Measurements from ENCODE around the gene SAMHD1.

Gene SAMHD1

GRCh38 chr20:36887752-36888090 lies 63.8 kb downstream of the SAMHD1 start:
- H3K4me2 ChIP-seq: peak overlapping the region in 3 of 11 experiments; percentile 49 to 73 (median 54); a peak in 5 of 22 replicates
- H3K9ac ChIP-seq: no peak overlapping the region; a peak in 1 of 22 replicates
- TF ChIP-seq Cebpa-rat (IDR thresholded peaks at IDR 0.05): no peak
- no peak overlapping the region for H3K4me3 ChIP-seq
- H3K9me3 ChIP-seq (replicated peaks in 1 of 11): no peaks in the 10 kb centered on the region
- peaks cover 8 to 28% (median 17%) of the 10 kb centered on the region in 10 experiments; a peak in 18 of 20 replicates for H3K4me1 ChIP-seq
- H4K20me1 ChIP-seq: peaks cover 0 to 34% (median 0%) of the 10 kb centered on the region in 11 experiments; a peak in 3 of 22 replicates
- no peak overlapping the region for H3K27ac ChIP-seq
- H3K27me3 ChIP-seq: no peaks in the 10 kb centered on the region
- H3K36me3 ChIP-seq: peaks cover 0 to 38% (median 0%) of the 10 kb centered on the region in 11 experiments; a peak in 6 of 22 replicates

GRCh38 chr20:36886859-36887751 lies 64.4 kb downstream of the SAMHD1 start:
- Histone ChIP-seq H3K27ac (peak overlapping the region in 3 of 11 experiments; percentile 1 to 17 (median 15); a peak in 1 of 22 replicates), H4K20me1 (peaks cover 0 to 32% (median 0%) of the 10 kb centered on the region in 11 experiments; a peak in 3 of 22 replicates), H3K4me3 (no peak overlapping the region), H3K27me3 (no peaks in the 10 kb centered on the region), H3K9ac (peak overlapping the region in 5 of 11 experiments; percentile 1 to 36 (median 19); a peak in 4 of 22 replicates), H3K36me3 (peaks cover 0 to 32% (median 0%) of the 10 kb centered on the region in 11 experiments; a peak in 5 of 22 replicates), H3K4me2 (peak overlapping the region; percentile 8 to 73 (median 43); a peak in 20 of 22 replicates), H3K4me1 (peaks cover 8 to 28% (median 17%) of the 10 kb centered on the region in 10 experiments; a peak in 18 of 20 replicates), H3K9me3 (replicated peaks in 1 of 11) (no peaks in the 10 kb centered on the region)
- no peak for TF ChIP-seq Cebpa-rat (IDR thresholded peaks at IDR 0.05)

DNA sequence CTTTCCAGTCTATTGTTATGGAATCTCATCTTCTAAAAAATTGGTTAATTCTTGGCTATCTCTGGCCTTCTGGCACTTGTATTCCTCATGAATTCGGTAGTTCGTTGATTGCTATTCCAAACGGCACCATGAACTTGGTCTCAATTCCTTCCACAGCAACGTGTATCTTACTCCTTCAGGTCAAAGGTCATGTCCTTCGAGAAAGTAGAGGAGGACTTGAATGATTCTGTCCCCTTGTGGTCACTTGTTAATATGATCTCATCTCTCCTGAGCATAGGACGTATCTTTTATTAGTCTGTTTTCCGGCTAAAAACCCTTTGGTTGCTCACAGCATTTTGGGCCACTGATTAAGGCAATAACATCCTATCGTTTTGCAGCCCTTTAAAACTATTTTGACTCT lies 66.2 kb downstream of the SAMHD1 start:
- Histone ChIP-seq H3K9ac (no peak overlapping the region), H3K27me3 (no peaks in the 10 kb centered on the region), H3K27ac (no peak overlapping the region), H3K4me2 (no peak overlapping the region), H3K4me3 (no peak overlapping the region), H3K4me1 (peaks cover 5 to 28% (median 15%) of the 10 kb centered on the region in 10 experiments; a peak in 18 of 20 replicates), H3K9me3 (replicated peaks in 1 of 11) (no peaks in the 10 kb centered on the region), H4K20me1 (peaks cover 0 to 15% (median 0%) of the 10 kb centered on the region in 11 experiments; a peak in 1 of 22 replicates), H3K36me3 (peaks cover 0 to 14% (median 0%) of the 10 kb centered on the region in 11 experiments; a peak in 4 of 22 replicates)
- TF ChIP-seq Cebpa-rat (IDR thresholded peaks at IDR 0.05): no peak

DNA sequence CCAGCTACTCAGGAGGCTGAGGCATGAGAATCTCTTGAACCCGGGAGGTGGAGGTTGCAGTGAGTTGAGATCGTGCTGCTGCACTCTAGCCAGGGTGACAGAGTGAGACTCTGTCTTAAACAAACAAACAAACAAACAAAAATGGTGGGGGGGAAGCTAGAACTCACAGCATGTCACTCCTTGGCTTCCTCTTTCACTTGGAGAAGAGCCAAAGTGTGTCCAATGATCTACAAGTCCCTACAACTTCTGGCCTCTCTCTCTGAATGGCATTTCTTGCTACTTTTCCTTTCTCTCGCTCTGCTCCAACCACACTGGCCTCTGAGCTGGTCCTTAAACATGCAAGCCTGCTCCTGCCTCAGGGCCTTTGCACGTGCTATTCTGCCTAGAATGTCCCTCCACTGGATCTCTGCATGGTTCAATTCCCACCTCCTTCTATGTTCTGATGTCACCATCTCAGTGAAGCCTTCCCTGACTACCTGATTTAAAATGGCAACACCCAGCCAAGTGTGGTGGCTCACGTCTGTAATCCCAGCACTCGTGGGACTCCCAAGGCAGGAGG lies 67.5 kb downstream of the SAMHD1 start:
- TF ChIP-seq Cebpa-rat (IDR thresholded peaks at IDR 0.05): no peak
- no peaks in the 10 kb centered on the region for H3K9me3 ChIP-seq (replicated peaks in 1 of 11)
- no peaks in the 10 kb centered on the region for H3K27me3 ChIP-seq
- H3K4me1 ChIP-seq: peaks cover 0 to 28% (median 11%) of the 10 kb centered on the region in 10 experiments; a peak in 15 of 20 replicates
- H3K4me2 ChIP-seq: peak overlapping the region in 4 of 11 experiments; percentile 0 to 59 (median 19); a peak in 5 of 22 replicates
- peaks cover 0 to 2% (median 0%) of the 10 kb centered on the region in 11 experiments; a peak in 3 of 22 replicates for H3K36me3 ChIP-seq
- H3K4me3 ChIP-seq: no peak overlapping the region
- H3K9ac ChIP-seq: no peak overlapping the region
- peaks cover 0 to 6% (median 0%) of the 10 kb centered on the region in 11 experiments; a peak in 1 of 22 replicates for H4K20me1 ChIP-seq
- H3K27ac ChIP-seq: peak overlapping the region in 2 of 11 experiments; percentile 20 to 25; a peak in 1 of 22 replicates

DNA sequence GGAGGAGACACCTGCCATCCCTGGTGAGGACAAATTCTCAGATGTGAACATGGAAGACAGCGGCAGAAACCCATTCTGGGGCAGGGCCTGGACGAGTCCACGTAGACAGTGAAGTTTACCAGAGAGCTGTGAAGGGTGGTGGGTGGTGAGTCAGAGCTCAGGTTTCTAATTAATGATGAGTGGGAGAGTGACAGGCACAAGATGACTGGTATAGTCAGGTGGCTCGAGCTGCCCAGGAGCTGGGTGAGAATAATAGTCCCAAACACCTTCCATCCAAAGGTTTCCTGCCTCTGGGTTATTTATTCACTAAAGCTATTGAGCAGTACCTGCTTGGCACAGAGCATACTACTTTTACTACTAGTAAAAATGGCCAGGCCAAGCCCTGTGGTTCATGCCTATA lies 69.6 kb downstream of the SAMHD1 start:
- no peak overlapping the region for H3K27ac ChIP-seq

DNA sequence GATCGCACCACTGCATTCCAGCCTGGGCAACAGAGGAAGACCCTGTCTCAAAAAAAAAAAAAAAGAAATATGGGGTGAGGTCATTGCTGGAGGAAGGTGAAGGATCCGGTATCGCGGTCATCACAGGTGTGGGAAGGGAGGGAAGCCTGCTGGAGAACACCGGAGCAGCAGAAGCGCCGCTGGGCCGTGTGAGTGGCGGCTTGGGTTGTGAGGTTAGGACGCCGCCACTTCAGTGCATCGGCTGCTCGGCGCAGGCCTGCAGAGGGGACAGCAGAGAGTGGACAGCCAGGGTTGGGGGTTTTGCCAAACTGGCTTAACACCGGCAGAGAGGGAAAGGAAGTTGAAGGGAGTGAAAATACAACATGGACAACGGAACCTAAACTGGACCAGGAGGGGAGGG lies 70.2 kb downstream of the SAMHD1 start:
- Histone ChIP-seq H3K27ac (no peak overlapping the region), H3K9me3 (replicated peaks in 1 of 11) (no peaks in the 10 kb centered on the region), H3K4me2 (no peak overlapping the region), H3K4me1 (peaks cover 9 to 25% (median 16%) of the 10 kb centered on the region in 10 experiments), H4K20me1 (no peaks in the 10 kb centered on the region), H3K27me3 (no peaks in the 10 kb centered on the region), H3K4me3 (no peak overlapping the region), H3K9ac (no peak overlapping the region), H3K36me3 (no peaks in the 10 kb centered on the region)
- no peak for TF ChIP-seq Cebpa-rat (IDR thresholded peaks at IDR 0.05)

More for the DNA sequence above, 69.6 kb downstream of the SAMHD1 start:
- TF ChIP-seq Cebpa-rat (IDR thresholded peaks at IDR 0.05): no peak
- no peak overlapping the region for H3K4me2 ChIP-seq
- no peaks in the 10 kb centered on the region for H3K36me3 ChIP-seq
- no peaks in the 10 kb centered on the region for H3K9me3 ChIP-seq (replicated peaks in 1 of 11)
- H3K9ac ChIP-seq: no peak overlapping the region
- no peak overlapping the region for H3K4me3 ChIP-seq
- H3K27me3 ChIP-seq: no peaks in the 10 kb centered on the region
- H4K20me1 ChIP-seq: no peaks in the 10 kb centered on the region
- peaks cover 9 to 27% (median 15%) of the 10 kb centered on the region in 10 experiments; a peak in 18 of 20 replicates for H3K4me1 ChIP-seq

DNA sequence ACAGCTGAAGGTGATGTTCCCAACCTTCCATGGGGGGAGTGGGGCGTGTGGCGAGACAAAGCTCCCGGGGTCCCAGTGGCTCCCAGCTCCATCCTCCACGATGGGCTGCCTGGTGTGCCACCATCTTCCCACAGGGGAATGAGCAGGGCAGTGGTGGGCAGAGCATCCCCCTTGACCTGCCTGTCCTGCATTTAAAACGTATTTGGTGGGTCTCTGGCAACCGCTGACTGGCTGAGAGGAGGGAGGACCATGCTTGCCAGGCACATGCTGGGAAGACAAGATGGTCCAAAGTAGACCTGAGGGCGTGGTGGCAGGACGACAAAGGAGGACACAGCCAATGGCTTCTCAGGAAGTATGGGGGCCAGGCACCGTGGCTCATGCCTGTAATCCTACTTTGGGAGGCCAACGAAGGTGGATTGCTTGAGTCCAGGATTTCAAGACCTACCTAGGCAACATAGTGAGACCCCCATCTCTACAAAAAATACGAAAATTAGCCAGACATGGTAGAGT lies 70.7 kb downstream of the SAMHD1 start:
- Histone ChIP-seq H3K9me3 (replicated peaks in 1 of 11) (no peaks in the 10 kb centered on the region), H3K4me2 (no peak overlapping the region), H3K4me3 (no peak overlapping the region), H3K4me1 (peaks cover 14 to 30% (median 22%) of the 10 kb centered on the region in 10 experiments), H3K27me3 (no peaks in the 10 kb centered on the region), H4K20me1 (no peaks in the 10 kb centered on the region), H3K27ac (no peak overlapping the region), H3K36me3 (no peaks in the 10 kb centered on the region), H3K9ac (no peak overlapping the region)
- no peak for TF ChIP-seq Cebpa-rat (IDR thresholded peaks at IDR 0.05)

GRCh38 chr20:36878941-36879340 lies 72.6 kb downstream of the SAMHD1 start:
- Histone ChIP-seq H3K4me3 (no peak overlapping the region), H3K4me2 (no peak overlapping the region), H3K9ac (no peak overlapping the region), H3K4me1 (peaks cover 21 to 42% (median 37%) of the 10 kb centered on the region in 10 experiments), H3K36me3 (no peaks in the 10 kb centered on the region), H3K27ac (no peak overlapping the region), H3K9me3 (replicated peaks in 1 of 11) (no peaks in the 10 kb centered on the region), H3K27me3 (no peaks in the 10 kb centered on the region), H4K20me1 (no peaks in the 10 kb centered on the region)
- no peak for TF ChIP-seq Cebpa-rat (IDR thresholded peaks at IDR 0.05)

DNA sequence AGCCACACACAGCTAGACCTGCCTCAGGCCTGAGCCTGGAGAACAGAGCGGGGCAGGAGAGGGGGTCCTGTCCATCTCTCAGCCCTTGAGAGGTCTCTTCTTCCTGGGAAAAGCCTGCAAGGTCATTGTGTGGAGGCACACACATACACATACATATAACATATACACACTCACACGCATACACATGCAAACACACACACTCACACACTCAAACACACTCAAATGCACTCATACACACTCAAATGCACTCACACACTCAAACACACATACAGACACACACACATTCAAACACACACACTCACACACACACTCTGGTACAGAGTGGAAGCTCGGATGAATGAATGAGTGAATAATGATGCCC lies 75.1 kb downstream of the SAMHD1 start:
- no peak overlapping the region for H3K4me3 ChIP-seq
- H3K9ac ChIP-seq: peak overlapping the region in 9 of 11 experiments; percentile 3 to 59 (median 36); a peak in 9 of 22 replicates
- no peaks in the 10 kb centered on the region for H3K36me3 ChIP-seq
- peaks cover 34 to 67% (median 56%) of the 10 kb centered on the region in 10 experiments for H3K4me1 ChIP-seq
- TF ChIP-seq Cebpa-rat (IDR thresholded peaks at IDR 0.05): no peak
- peak overlapping the region; percentile 46 to 84 (median 67); a peak in 21 of 22 replicates for H3K4me2 ChIP-seq
- H3K27me3 ChIP-seq: no peaks in the 10 kb centered on the region
- peak overlapping the region in 8 of 11 experiments; percentile 6 to 66 (median 38); a peak in 12 of 22 replicates for H3K27ac ChIP-seq
- no peaks in the 10 kb centered on the region for H3K9me3 ChIP-seq (replicated peaks in 1 of 11)
- H4K20me1 ChIP-seq: no peaks in the 10 kb centered on the region
